ENCODE measurements around the gene GPR55.
"Not testable (repeated sequence)": the region's sequence is repeated elsewhere in the genome, so short reads cannot be mapped to it uniquely, and the experiment has no call there.

Gene GPR55

GRCh38 chr2:230924470-230925341 is at the start of gene GPR55:
TSS of gene GPR55 (minus strand) at chr2:230925242. CDS start at chr2:230910962, 14,280 bp downstream.
- DNase-seq: peak; percentile 53 to 59

GRCh38 chr2:230974096-230974913 is 49.3 kb upstream of the GPR55 start:
- DNase-seq: peak; percentile 73 to 85

GRCh38 chr2:230972046-230972445 is 47.0 kb upstream of the GPR55 start:
- no peak for DNase-seq

- DNase-seq: no peak
These were observed 44.6 kb upstream of the GPR55 start for GRCh38 chr2:230969659-230970015.

- DNase-seq: no peak
These were observed 44.0 kb upstream of the GPR55 start for GRCh38 chr2:230968921-230969658.

- DNase-seq: not testable (repeated sequence)
These were observed 43.3 kb upstream of the GPR55 start for GRCh38 chr2:230968314-230968713.

GRCh38 chr2:230967113-230967512 is 42.1 kb upstream of the GPR55 start:
- no peak for DNase-seq

- DNase-seq: no peak
These were observed 39.2 kb upstream of the GPR55 start for GRCh38 chr2:230964136-230964730.

GRCh38 chr2:230961091-230961491 is 36.0 kb upstream of the GPR55 start:
- no peak for DNase-seq

- no peak for DNase-seq
These were observed 35.0 kb upstream of the GPR55 start for GRCh38 chr2:230960026-230960425.

GRCh38 chr2:230958820-230959756 is 34.0 kb upstream of the GPR55 start:
- no peak for DNase-seq

- no peak for DNase-seq
These were observed 32.8 kb upstream of the GPR55 start for GRCh38 chr2:230957756-230958391.

GRCh38 chr2:230956827-230957755 is 32.0 kb upstream of the GPR55 start:
- DNase-seq: peak in 1 of 2 donors; percentile 40

GRCh38 chr2:230955163-230955737 is 30.2 kb upstream of the GPR55 start:
- DNase-seq: no peak

- no peak for DNase-seq
These were observed 29.7 kb upstream of the GPR55 start for GRCh38 chr2:230954746-230955145.

GRCh38 chr2:230953845-230954244 is 28.8 kb upstream of the GPR55 start:
- no peak for DNase-seq

- DNase-seq: no peak
These were observed 27.3 kb upstream of the GPR55 start for GRCh38 chr2:230952226-230952956.

- DNase-seq: no peak
These were observed 26.4 kb upstream of the GPR55 start for GRCh38 chr2:230951396-230951795.

GRCh38 chr2:230950874-230951339 is 25.9 kb upstream of the GPR55 start:
- no peak for DNase-seq

Data from CD4-positive, alpha-beta T cell treated with Interferon alpha-2 for 1 hour (primary cell).